WTC11 (cell line): Measurements from ENCODE around the gene PREX1. TPM values are rescaled to one million over a fixed set of nuclear protein-coding genes. Genes with fewer than 3 reads are reported as not detected.

ENCODE experiments used
- ATAC-seq: fragments of 200-7000 bp; cut with Tn5 transposase; 2 replicates; pipeline ENCODE4 v1.10.0; 2021; ENCODE audit warnings: mild to moderate bottlenecking, moderate library complexity
- CTCF ChIA-PET: fragments of 300-600 bp; sonication (Branson Sonifier 250); formaldehyde crosslinking; loops from one replicate; lab custom pipeline; 2021; ENCODE audit warnings: antibody characterized with exemption; lab: Charles Lee
- POLR2A ChIA-PET: fragments of 350-600 bp; sonication (Branson Sonifier 250); formaldehyde crosslinking; loops from one replicate; lab custom pipeline; 2021; ENCODE audit warnings: antibody characterized with exemption; lab: Charles Lee
- DNase-seq: peaks from one replicate; pipeline ENCODE4 v3.0.0; 2021; ENCODE audit warnings: low spot score
- H3K27ac Mint-ChIP-seq: 2 replicates; pipeline ENCODE4 v1.8.0; 2021; ENCODE audit warnings: mixed read lengths
- H3K27me3 Mint-ChIP-seq: 2 replicates; pipeline ENCODE4 v1.8.0; 2021; ENCODE audit warnings: low read depth, mild to moderate bottlenecking, moderate library complexity, mixed read lengths
- H3K36me3 Mint-ChIP-seq: 2 replicates; pipeline ENCODE4 v1.8.0; 2021; ENCODE audit warnings: mixed read lengths
- H3K4me1 Mint-ChIP-seq: 2 replicates; pipeline ENCODE4 v1.8.0; 2022; ENCODE audit warnings: mixed read lengths
- H3K4me3 Mint-ChIP-seq: 2 replicates; pipeline ENCODE4 v1.8.0; 2021; ENCODE audit warnings: mild to moderate bottlenecking, moderate library complexity, mixed read lengths
- H3K9me3 Mint-ChIP-seq: 2 replicates; pipeline ENCODE4 v1.8.0; 2021; ENCODE audit warnings: mixed read lengths
- ATF2 ChIP-seq: sonication (generic); formaldehyde crosslinking; IDR thresholded peaks from 2 replicates; pipeline ENCODE4 v1.8.1; 2022; ENCODE audit warnings: low read depth, missing genetic modification reagents, borderline replicate concordance
- ATF3 ChIP-seq: sonication (generic); formaldehyde crosslinking; conservative IDR thresholded peaks from 2 replicates; pipeline ENCODE4 v1.8.1; 2022; ENCODE audit warnings: mild to moderate bottlenecking, missing genetic modification reagents
- CBFB ChIP-seq: sonication (generic); formaldehyde crosslinking; IDR thresholded peaks from 2 replicates; pipeline ENCODE4 v1.8.1; 2022; ENCODE audit warnings: mild to moderate bottlenecking, low read depth, missing genetic modification reagents
- CREM ChIP-seq: sonication (generic); formaldehyde crosslinking; IDR thresholded peaks from 2 replicates; pipeline ENCODE4 v1.8.1; 2022; ENCODE audit warnings: mild to moderate bottlenecking, missing genetic modification reagents, moderate library complexity
- E2F4 ChIP-seq: sonication (generic); formaldehyde crosslinking; IDR thresholded peaks from 2 replicates; pipeline ENCODE4 v1.8.1; 2022; ENCODE audit warnings: low read depth, mild to moderate bottlenecking, moderate library complexity, missing genetic modification reagents, borderline replicate concordance
- GRHL2 ChIP-seq: fragments of 250-450 bp; sonication (Bioruptor Pico); IDR thresholded peaks from 2 replicates; pipeline ENCODE4 v1.8.0; 2022; ENCODE audit warnings: mild to moderate bottlenecking, moderate library complexity; ENCODE audit not compliant: insufficient replicate concordance, severe bottlenecking
- IRF2 ChIP-seq: sonication (generic); formaldehyde crosslinking; IDR thresholded peaks from 2 replicates; pipeline ENCODE4 v1.8.0; 2022; ENCODE audit warnings: low read depth, missing genetic modification reagents, borderline replicate concordance
- MYBL2 ChIP-seq: sonication (generic); formaldehyde crosslinking; IDR thresholded peaks from 2 replicates; pipeline ENCODE4 v1.8.1; 2023; ENCODE audit warnings: mild to moderate bottlenecking, moderate library complexity, missing genetic modification reagents
- PRDM15 ChIP-seq: sonication (generic); formaldehyde crosslinking; IDR thresholded peaks from 2 replicates; pipeline ENCODE4 v1.8.0; 2022; ENCODE audit warnings: missing genetic modification reagents
- PREB ChIP-seq: sonication (generic); formaldehyde crosslinking; IDR thresholded peaks from 2 replicates; pipeline ENCODE4 v1.8.1; 2022; ENCODE audit warnings: mild to moderate bottlenecking, missing genetic modification reagents, moderate library complexity, borderline replicate concordance
- PRRX2 ChIP-seq: fragments of 250-450 bp; sonication (Bioruptor Pico); IDR thresholded peaks from 2 replicates; pipeline ENCODE4 v1.8.0; 2021; ENCODE audit warnings: mild to moderate bottlenecking
- STAT6 ChIP-seq: sonication (generic); formaldehyde crosslinking; conservative IDR thresholded peaks from 2 replicates; pipeline ENCODE4 v1.8.1; 2023; ENCODE audit warnings: mild to moderate bottlenecking, low read depth, missing genetic modification reagents, moderate library complexity
- USF1 ChIP-seq: sonication (generic); formaldehyde crosslinking; IDR thresholded peaks from 2 replicates; pipeline ENCODE4 v1.8.0; 2022; ENCODE audit warnings: mild to moderate bottlenecking, missing genetic modification reagents
- ZBTB43 ChIP-seq: sonication (generic); formaldehyde crosslinking; IDR thresholded peaks from 2 replicates; pipeline ENCODE4 v1.8.1; 2023; ENCODE audit warnings: mild to moderate bottlenecking, missing genetic modification reagents
- ZNF121 ChIP-seq: sonication (generic); formaldehyde crosslinking; IDR thresholded peaks from 2 replicates; pipeline ENCODE4 v1.8.0; 2023; ENCODE audit warnings: missing genetic modification reagents
- ZNF232 ChIP-seq: sonication (generic); formaldehyde crosslinking; IDR thresholded peaks from 2 replicates; pipeline ENCODE4 v1.8.0; 2022; ENCODE audit warnings: mild to moderate bottlenecking, missing genetic modification reagents
- ZNF317 ChIP-seq: sonication (generic); formaldehyde crosslinking; IDR thresholded peaks from 2 replicates; pipeline ENCODE4 v1.8.1; 2023; ENCODE audit warnings: low read depth, mild to moderate bottlenecking, moderate library complexity, missing genetic modification reagents, borderline replicate concordance
- ZNF416 ChIP-seq: fragments of 250-450 bp; sonication (Bioruptor Pico); IDR thresholded peaks from 2 replicates; pipeline ENCODE4 v1.9.0; 2021; ENCODE audit warnings: mild to moderate bottlenecking, inconsistent platforms
- total RNA-seq: library from RNA; stranded (reverse); gene quantifications from 3 replicates; pipeline ENCODE4 v1.2.3, GENCODE V29; 2021

Gene PREX1
- total RNA-seq, 1 experiment from 2014 or later, result 17.3 TPM

- DNase-seq, result no peak
- TF ChIP-seq MYBL2 (CRISPR knock-in tag) (no peak), CREM (CRISPR knock-in tag) (no peak), GRHL2 (CRISPR knock-in tag) (no peak), ZNF416 (CRISPR knock-in tag) (no peak), USF1 (no peak), IRF2 (no peak), PRDM15 (CRISPR knock-in tag) (no peak), ZNF121 (no peak), STAT6 (CRISPR knock-in tag) (no peak), PREB (CRISPR knock-in tag) (no peak), PRRX2 (CRISPR knock-in tag) (no peak), E2F4 (CRISPR knock-in tag) (no peak), ATF3 (no peak), ZNF317 (CRISPR knock-in tag) (no peak), CBFB (CRISPR knock-in tag) (no peak), ZNF232 (CRISPR knock-in tag) (no peak), ATF2 (no peak), ZBTB43 (CRISPR knock-in tag) (no peak)
- Mint-ChIP-seq H3K9me3 (no peaks in the 10 kb centered on the region), H3K36me3 (peaks cover 6% of the 10 kb centered on the region), H3K27me3 (no peaks in the 10 kb centered on the region), H3K4me1 (no peaks in the 10 kb centered on the region), H3K4me3 (no peak overlapping the region), H3K27ac (no peak overlapping the region)
- ATAC-seq, result no peak
- ChIA-PET POLR2A (no interaction called here), CTCF (no interaction called here)
Measured at GRCh38 chr20:48640871-48641270, 186.9 kb downstream of the PREX1 start.
